HL-60/S4 (cell line): Measurements from ENCODE around the gene IQSEC3.

Experiments
- in situ Hi-C: fragments of 300-500 bp; cut with MboI; formaldehyde crosslinking; loops from 2 replicates; pipeline ENCODE4 v1.14.3; 2022; ENCODE audit warnings: low sequenced_read_pairs

Gene IQSEC3

GRCh38 chr12:138171-138897, 71.8 kb downstream of the IQSEC3 start:
- in situ Hi-C loops = no loop called here

GRCh38 chr12:138898-139534, 72.4 kb downstream of the IQSEC3 start:
- in situ Hi-C loops = no loop called here

GRCh38 chr12:139585-139984, 73.0 kb downstream of the IQSEC3 start:
- in situ Hi-C loops = no loop called here

- in situ Hi-C loops = no loop called here
These were observed 73.6 kb downstream of the IQSEC3 start for GRCh38 chr12:140162-140561.

GRCh38 chr12:143964-144649, 77.5 kb downstream of the IQSEC3 start:
- in situ Hi-C loops = no loop called here

- in situ Hi-C loops = no loop called here
These were observed 78.2 kb downstream of the IQSEC3 start for GRCh38 chr12:144650-145284.

- in situ Hi-C loops = no loop called here
These were observed 78.9 kb downstream of the IQSEC3 start for GRCh38 chr12:145369-145960.

- in situ Hi-C loops = no loop called here
These were observed 80.7 kb downstream of the IQSEC3 start for GRCh38 chr12:147242-147641.

GRCh38 chr12:148676-149416, 82.3 kb downstream of the IQSEC3 start:
- in situ Hi-C loops = no loop called here

GRCh38 chr12:151579-151978, 85.0 kb downstream of the IQSEC3 start:
- in situ Hi-C loops = no loop called here

- in situ Hi-C loops = no loop called here
These were observed 85.9 kb downstream of the IQSEC3 start for GRCh38 chr12:152440-152839.

GRCh38 chr12:153080-153746, 86.6 kb downstream of the IQSEC3 start:
- in situ Hi-C loops = no loop called here

GRCh38 chr12:154058-154457, 87.5 kb downstream of the IQSEC3 start:
- in situ Hi-C loops = no loop called here

GRCh38 chr12:155006-155405, 88.4 kb downstream of the IQSEC3 start:
- in situ Hi-C loops = no loop called here

GRCh38 chr12:155646-156045, 89.1 kb downstream of the IQSEC3 start:
- in situ Hi-C loops = no loop called here

- in situ Hi-C loops = no loop called here
These were observed 90.4 kb downstream of the IQSEC3 start for GRCh38 chr12:156945-157344.

- in situ Hi-C loops = no loop called here
These were observed 91.1 kb downstream of the IQSEC3 start for GRCh38 chr12:157644-158043.

- in situ Hi-C loops = no loop called here
These were observed 92.7 kb downstream of the IQSEC3 start for GRCh38 chr12:159156-159782.

GRCh38 chr12:160858-161257, 94.3 kb downstream of the IQSEC3 start:
- in situ Hi-C loops = no loop called here

- in situ Hi-C loops = no loop called here
These were observed 95.3 kb downstream of the IQSEC3 start for GRCh38 chr12:161823-162222.
